K562 (cell line): Measurements from ENCODE around the gene OBSCN. TPM values are rescaled to one million over a fixed set of nuclear protein-coding genes. Genes with fewer than 3 reads are reported as not detected.
A peak's percentile ranks its signal among the peaks of the same experiment; 100 is the strongest.

ENCODE experiments used
- ARID1B ChIP-seq: fragments of 450-650 bp; IDR thresholded peaks from 2 replicates; pipeline ENCODE4 v1.6.1; 2016; ENCODE audit warnings: antibody characterized with exemption, mild to moderate bottlenecking, inconsistent platforms
- ARID3A ChIP-seq: IDR thresholded peaks from 2 replicates; pipeline ENCODE4 v1.6.1; 2012; ENCODE audit warnings: low read depth, low read length, improper control_type of control experiment, borderline replicate concordance
- ATF7 ChIP-seq: fragments of 450-650 bp; IDR thresholded peaks from 2 replicates; pipeline ENCODE4 v1.7.1; 2014; ENCODE audit warnings: mild to moderate bottlenecking, moderate library complexity
- BCOR ChIP-seq: fragments of 450-650 bp; IDR thresholded peaks from 2 replicates; pipeline ENCODE4 v1.6.1; 2016
- CHD4 ChIP-seq: fragments of 200-600 bp; sonication (generic); IDR thresholded peaks from 3 replicates; pipeline ENCODE4 v1.6.1; 2012; ENCODE audit warnings: low read depth, mild to moderate bottlenecking, mixed read lengths, low read length, inconsistent platforms; ENCODE audit not compliant: insufficient read depth, insufficient replicate concordance, poor library complexity, severe bottlenecking
- DPF2 ChIP-seq: fragments of 450-650 bp; IDR thresholded peaks from 2 replicates; pipeline ENCODE4 v1.6.1; 2016
- E2F3 ChIP-seq: fragments of 250-450 bp; sonication (Bioruptor Pico); IDR thresholded peaks from 2 replicates; pipeline ENCODE4 v1.4.0; 2020; ENCODE audit warnings: mild to moderate bottlenecking
- GABPB2 ChIP-seq: fragments of 250-450 bp; sonication (Bioruptor Pico); conservative IDR thresholded peaks from 2 replicates; pipeline ENCODE4 v1.5.1; 2021; ENCODE audit warnings: mild to moderate bottlenecking
- GATAD2A ChIP-seq: fragments of 450-650 bp; IDR thresholded peaks from 2 replicates; pipeline ENCODE4 v1.6.1; 2017
- HDAC2 ChIP-seq: fragments of 450-650 bp; IDR thresholded peaks from 2 replicates; pipeline ENCODE4 v1.6.1; 2016; ENCODE audit warnings: mild to moderate bottlenecking
- KLF1 ChIP-seq: fragments of 450-650 bp; IDR thresholded peaks from 2 replicates; pipeline ENCODE4 v1.6.1; 2016; ENCODE audit warnings: missing genetic modification characterization, missing compliant biosample characterization
- LEF1 ChIP-seq: fragments of 450-650 bp; IDR thresholded peaks from 2 replicates; pipeline ENCODE4 v1.6.1; 2016; ENCODE audit warnings: mild to moderate bottlenecking
- MAFF ChIP-seq: IDR thresholded peaks from 2 replicates; pipeline ENCODE4 v1.6.1; 2012; ENCODE audit warnings: low read length, improper control_type of control experiment
- MAZ ChIP-seq, 2 experiments: fragments of 450-650 bp in 1 of 2; sonication (generic) in 1 of 2; formaldehyde crosslinking; IDR thresholded peaks in 1 of 2; conservative IDR thresholded peaks in 1 of 2; 2 replicates each; pipeline versions ENCODE4 v1.4.0 to v1.5.0; 2020; ENCODE audit warnings: mild to moderate bottlenecking in 1 of 2, missing genetic modification reagents in 1 of 2
- MYC ChIP-seq, 2 experiments: fragments of 250-450 bp in 1 of 2; sonication (Bioruptor Pico) in 1 of 2; IDR thresholded peaks; 2 replicates each; pipeline versions ENCODE4 v1.5.1 to v1.6.1; 2012 to 2021; ENCODE audit warnings: low read depth in 2 of 2, borderline replicate concordance in 1 of 2, improper control_type of control experiment in 1 of 2, low read length in 1 of 2, mild to moderate bottlenecking in 1 of 2, moderate library complexity in 1 of 2
- PATZ1 ChIP-seq: fragments of 250-450 bp; sonication (Bioruptor Pico); IDR thresholded peaks from 2 replicates; pipeline ENCODE4 v1.5.0; 2020; ENCODE audit warnings: mild to moderate bottlenecking, borderline replicate concordance
- PHB ChIP-seq: fragments of 250-450 bp; sonication (Bioruptor Pico); IDR thresholded peaks from 2 replicates; pipeline ENCODE4 v1.5.0; 2021
- PHB2 ChIP-seq: fragments of 450-650 bp; IDR thresholded peaks from 2 replicates; pipeline ENCODE4 v1.6.1; 2017; ENCODE audit warnings: low read depth
- PHF20 ChIP-seq: fragments of 450-650 bp; IDR thresholded peaks from 2 replicates; pipeline ENCODE4 v1.6.1; 2018; ENCODE audit not compliant: partially characterized antibody
- RCOR1 ChIP-seq, 2 experiments: IDR thresholded peaks; 2 replicates each; pipeline ENCODE4 v1.6.1; 2012; ENCODE audit warnings: low read depth in 2 of 2, low read length in 2 of 2, borderline replicate concordance in 1 of 2, improper control_type of control experiment in 1 of 2
- TAF9B ChIP-seq: fragments of 450-650 bp; IDR thresholded peaks from 2 replicates; pipeline ENCODE4 v1.6.1; 2018; ENCODE audit warnings: mild to moderate bottlenecking; ENCODE audit not compliant: partially characterized antibody
- ZBTB33 ChIP-seq: sonication (generic); formaldehyde crosslinking; IDR thresholded peaks from 2 replicates; pipeline ENCODE4 v1.8.1; 2023; ENCODE audit warnings: mild to moderate bottlenecking, missing genetic modification reagents
- ZNF165 ChIP-seq: fragments of 250-450 bp; sonication (Bioruptor Pico); IDR thresholded peaks from 2 replicates; pipeline ENCODE4 v1.4.0; 2020; ENCODE audit warnings: borderline replicate concordance
- ZNF316 ChIP-seq: fragments of 450-650 bp; IDR thresholded peaks from 2 replicates; pipeline ENCODE4 v1.6.1; 2016
- ZNF583 ChIP-seq: fragments of 250-450 bp; sonication (Bioruptor Pico); IDR thresholded peaks from 2 replicates; pipeline ENCODE4 v1.4.0; 2020
- polyA plus RNA-seq, 8 experiments: library from polyadenylated mRNA; depleted of rRNA in 4 of 8; stranded (reverse) in 5 of 8; unstranded in 3 of 8; fragments of >200 nt; fragmentation: Nextera tagmentation in 2 of 8; fragmentation: Illumina TruSeq in 1 of 8; extraction: Ambion mirVana in 2 of 8; extraction: Trizol in 1 of 8; gene quantifications; 2 replicates each; pipeline versions ENCODE4 v1.2.1 to v1.2.3, GENCODE V29; 2011 to 2014; ENCODE audit warnings: inconsistent platforms in 1 of 8, missing spikeins in 1 of 8
- total RNA-seq, 7 experiments: library from RNA; depleted of rRNA in 6 of 7; stranded (reverse); fragments of >200 nt in 6 of 7; fragmentation: Illumina TruSeq in 2 of 7; extraction: Trizol in 2 of 7; gene quantifications; 2 replicates each; pipeline versions ENCODE4 v1.2.1 to v1.2.3, GENCODE V29; 2011 to 2021; ENCODE audit warnings: low replicate concordance in 1 of 7
- TF ChIP-seq, protein P1 (sequence below): sonication (generic); formaldehyde crosslinking; IDR thresholded peaks from 2 replicates; pipeline ENCODE4 v1.8.0; 2023; ENCODE audit warnings: mild to moderate bottlenecking, missing genetic modification reagents

Gene OBSCN
- total and polyA plus RNA-seq, 9 of the 15 experiments (the other 6 are each of a cell fraction or from before 2014, with no cell fraction given): 0.18 to 19.7 (median 3.6) TPM

DNA sequence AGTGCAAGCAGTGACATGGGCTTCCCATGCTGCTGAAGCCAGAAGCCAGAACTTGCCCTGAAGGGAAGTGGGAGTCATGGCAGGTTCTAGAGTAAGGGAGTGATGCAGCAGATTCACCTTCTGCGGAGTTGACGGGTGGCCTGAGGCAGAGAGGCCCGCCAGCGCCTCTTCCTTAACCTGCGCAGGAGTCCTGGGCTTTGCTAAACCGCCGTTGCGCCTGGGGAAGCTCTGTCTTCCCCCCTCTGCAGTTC, 67.3 kb downstream of the OBSCN start (continued):
- TF ChIP-seq ARID3A (no peak), ARID1B (no peak), RCOR1 (IDR thresholded peaks at IDR 0.05; ENCODE audit: borderline replicate concordance in 1 of 2, low read depth in 2 of 2, low read length in 2 of 2) (peak in 1 of 2 experiments; percentile 70; a peak in 3 of 4 replicates), PHF20 (no peak), ATF7 (no peak), DPF2 (no peak), TAF9B (no peak), MYC (IDR thresholded peaks at IDR 0.05; ENCODE audit: low read depth, low read length) (no peak), MYC (CRISPR knock-in tag; IDR thresholded peaks at IDR 0.05; ENCODE audit: borderline replicate concordance, low read depth) (no peak), GABPB2 (CRISPR knock-in tag) (no peak), MAZ (CRISPR knock-in tag; conservative IDR thresholded peaks at IDR 0.05 in 1 of 2, IDR thresholded peaks at IDR 0.05 in 1 of 2) (no peak), HDAC2 (peak; percentile 80), KLF1 (tag) (no peak), GATAD2A (no peak), PHB (CRISPR knock-in tag) (no peak), LEF1 (no peak), ZBTB33 (peak; percentile 91), ZNF165 (no peak), BCOR (peak; percentile 96), MAFF (no peak), ZNF316 (0 out of 2 replicates have a peak, but pooled peaks have one; percentile 13), CHD4 (peak; percentile 56), PATZ1 (CRISPR knock-in tag) (no peak), PHB2 (no peak), ZNF583 (no peak), E2F3 (CRISPR knock-in tag) (peak; percentile 23; the same call in 1 of the 2 replicates)
- TF ChIP-seq, protein P1, sequence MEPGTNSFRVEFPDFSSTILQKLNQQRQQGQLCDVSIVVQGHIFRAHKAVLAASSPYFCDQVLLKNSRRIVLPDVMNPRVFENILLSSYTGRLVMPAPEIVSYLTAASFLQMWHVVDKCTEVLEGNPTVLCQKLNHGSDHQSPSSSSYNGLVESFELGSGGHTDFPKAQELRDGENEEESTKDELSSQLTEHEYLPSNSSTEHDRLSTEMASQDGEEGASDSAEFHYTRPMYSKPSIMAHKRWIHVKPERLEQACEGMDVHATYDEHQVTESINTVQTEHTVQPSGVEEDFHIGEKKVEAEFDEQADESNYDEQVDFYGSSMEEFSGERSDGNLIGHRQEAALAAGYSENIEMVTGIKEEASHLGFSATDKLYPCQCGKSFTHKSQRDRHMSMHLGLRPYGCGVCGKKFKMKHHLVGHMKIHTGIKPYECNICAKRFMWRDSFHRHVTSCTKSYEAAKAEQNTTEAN (CRISPR knock-in tag): no peak
